ENCODE results near the gene PEX14.

Gene PEX14

GRCh38 chr1:10657088-10657847 is 182.5 kb downstream of the PEX14 start:
- in situ Hi-C loops (cut with HindIII; ENCODE audit: low sequenced_read_pairs) = no loop called here

DNA sequence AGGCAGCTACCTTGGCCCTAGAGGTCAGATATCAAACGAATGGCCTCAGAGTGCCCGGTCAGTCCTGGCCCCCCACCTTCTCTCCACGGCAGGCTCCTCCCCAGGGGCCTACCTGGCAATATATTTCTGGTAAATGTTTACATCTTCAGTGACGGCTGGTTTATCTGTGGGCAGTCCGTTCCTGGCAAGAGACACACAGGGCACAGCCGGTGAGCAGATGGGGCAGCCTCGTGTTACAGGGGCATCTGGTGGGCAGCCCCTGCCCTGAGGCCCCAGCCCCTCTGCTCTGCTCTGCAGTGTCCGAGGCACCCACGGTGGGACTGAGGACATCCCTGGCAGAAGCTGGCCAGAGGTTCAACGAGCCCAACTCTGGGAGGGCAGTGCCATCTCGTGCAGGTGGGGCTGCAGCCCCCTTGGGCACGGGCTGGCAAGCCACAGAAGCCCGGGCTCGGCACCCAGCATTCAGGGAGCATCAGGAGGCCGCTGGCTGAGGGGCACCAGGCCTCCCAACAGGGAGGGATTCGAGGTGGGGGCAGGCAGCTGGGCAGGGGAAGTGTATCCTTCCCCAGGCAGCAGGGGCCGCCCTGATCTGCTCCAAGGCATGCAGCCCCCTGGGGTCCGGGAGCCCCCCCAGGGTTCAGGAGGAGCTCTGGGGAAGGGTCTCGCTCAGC is 183.8 kb downstream of the PEX14 start:
- in situ Hi-C loops (cut with HindIII; ENCODE audit: low sequenced_read_pairs) = no loop called here

GRCh38 chr1:10659218-10659617 is 184.5 kb downstream of the PEX14 start:
- in situ Hi-C loops (cut with HindIII; ENCODE audit: low sequenced_read_pairs) = no loop called here

GRCh38 chr1:10659646-10660540 is 185.1 kb downstream of the PEX14 start:
- in situ Hi-C loops (cut with HindIII; ENCODE audit: low sequenced_read_pairs) = loop anchor here (5.0 kb wide), 1 partner anchor 48 kb away; no protein-coding TSS in a partner anchor

GRCh38 chr1:10661453-10661852 is 186.7 kb downstream of the PEX14 start:
- in situ Hi-C loops (cut with HindIII; ENCODE audit: low sequenced_read_pairs) = loop anchor here (5.0 kb wide), 1 partner anchor 49 kb away; no protein-coding TSS in a partner anchor

DNA sequence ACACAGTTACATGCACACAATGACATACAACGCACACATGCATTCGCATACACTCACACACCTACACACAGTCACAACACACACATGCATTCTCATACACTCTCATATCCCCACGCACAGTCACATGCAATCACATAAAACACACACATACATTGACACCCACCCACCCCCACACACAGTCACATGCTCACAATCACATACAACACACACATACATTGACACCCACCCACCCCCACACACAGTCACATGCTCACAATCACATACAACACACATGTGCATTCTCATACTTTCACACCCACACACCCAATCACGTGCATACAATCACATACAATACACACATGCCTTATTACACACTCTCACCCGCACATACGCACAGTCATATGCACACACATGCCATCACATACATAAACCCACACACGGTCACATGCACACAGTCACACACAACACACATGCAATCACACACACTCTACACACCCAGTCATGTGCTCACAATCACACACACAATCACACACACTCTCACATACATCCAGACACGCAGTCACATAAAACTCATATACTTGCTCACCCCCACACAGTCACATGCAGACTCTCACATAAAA is 187.4 kb downstream of the PEX14 start:
- in situ Hi-C loops (cut with HindIII; ENCODE audit: low sequenced_read_pairs) = loop anchor here (5.0 kb wide), 1 partner anchor 50 kb away; no protein-coding TSS in a partner anchor

GRCh38 chr1:10662824-10663677 is 188.3 kb downstream of the PEX14 start:
- in situ Hi-C loops (cut with HindIII; ENCODE audit: low sequenced_read_pairs) = loop anchor here (5.0 kb wide), 1 partner anchor 51 kb away; no protein-coding TSS in a partner anchor

GRCh38 chr1:10663678-10664035 is 188.9 kb downstream of the PEX14 start:
- in situ Hi-C loops (cut with HindIII; ENCODE audit: low sequenced_read_pairs) = loop anchor here (5.0 kb wide), 1 partner anchor 51 kb away; no protein-coding TSS in a partner anchor

DNA sequence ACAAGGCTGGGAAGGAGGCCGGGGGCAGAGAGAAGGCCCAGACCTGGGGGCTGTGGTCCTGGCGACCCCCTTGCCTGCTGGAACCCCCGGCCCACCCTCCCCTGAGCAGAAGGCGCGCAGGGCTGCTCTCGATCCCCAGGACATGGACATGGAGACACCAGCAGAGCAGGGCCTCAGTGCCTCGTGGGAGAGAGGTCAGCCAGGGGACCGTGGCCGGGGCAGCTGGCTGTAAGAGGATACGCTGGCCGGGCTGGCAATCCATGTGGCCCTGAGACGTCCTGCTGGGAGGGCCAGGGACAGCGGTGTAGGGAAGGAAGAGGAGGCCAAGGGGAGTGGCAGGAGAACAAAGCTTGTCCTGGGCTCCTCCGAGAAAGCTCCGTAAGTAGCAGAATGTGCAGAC is 189.5 kb downstream of the PEX14 start:
- in situ Hi-C loops (cut with HindIII; ENCODE audit: low sequenced_read_pairs) = loop anchor here (5.0 kb wide), 1 partner anchor 52 kb away; no protein-coding TSS in a partner anchor

DNA sequence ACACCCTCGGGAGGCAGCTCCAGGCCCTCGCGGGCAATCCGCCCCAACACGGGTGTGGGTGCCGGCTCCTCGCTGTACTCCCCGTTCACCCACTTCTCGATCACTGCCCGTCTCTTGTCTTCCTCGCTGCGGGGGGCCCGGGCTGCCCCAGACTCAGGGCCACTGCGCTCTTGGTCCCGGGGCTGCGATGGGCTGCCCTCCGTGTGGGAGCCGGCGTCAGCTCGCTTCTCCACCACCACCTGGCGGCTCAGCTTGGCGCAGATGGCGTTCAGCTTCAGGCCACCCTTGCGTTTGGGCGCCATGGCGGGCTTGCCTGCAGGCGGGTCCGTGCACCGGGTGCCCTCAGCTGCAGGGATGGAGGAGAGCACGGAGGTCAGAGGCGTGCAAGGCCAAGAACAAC is 190.5 kb downstream of the PEX14 start:
- in situ Hi-C loops (cut with HindIII; ENCODE audit: low sequenced_read_pairs) = no loop called here

DNA sequence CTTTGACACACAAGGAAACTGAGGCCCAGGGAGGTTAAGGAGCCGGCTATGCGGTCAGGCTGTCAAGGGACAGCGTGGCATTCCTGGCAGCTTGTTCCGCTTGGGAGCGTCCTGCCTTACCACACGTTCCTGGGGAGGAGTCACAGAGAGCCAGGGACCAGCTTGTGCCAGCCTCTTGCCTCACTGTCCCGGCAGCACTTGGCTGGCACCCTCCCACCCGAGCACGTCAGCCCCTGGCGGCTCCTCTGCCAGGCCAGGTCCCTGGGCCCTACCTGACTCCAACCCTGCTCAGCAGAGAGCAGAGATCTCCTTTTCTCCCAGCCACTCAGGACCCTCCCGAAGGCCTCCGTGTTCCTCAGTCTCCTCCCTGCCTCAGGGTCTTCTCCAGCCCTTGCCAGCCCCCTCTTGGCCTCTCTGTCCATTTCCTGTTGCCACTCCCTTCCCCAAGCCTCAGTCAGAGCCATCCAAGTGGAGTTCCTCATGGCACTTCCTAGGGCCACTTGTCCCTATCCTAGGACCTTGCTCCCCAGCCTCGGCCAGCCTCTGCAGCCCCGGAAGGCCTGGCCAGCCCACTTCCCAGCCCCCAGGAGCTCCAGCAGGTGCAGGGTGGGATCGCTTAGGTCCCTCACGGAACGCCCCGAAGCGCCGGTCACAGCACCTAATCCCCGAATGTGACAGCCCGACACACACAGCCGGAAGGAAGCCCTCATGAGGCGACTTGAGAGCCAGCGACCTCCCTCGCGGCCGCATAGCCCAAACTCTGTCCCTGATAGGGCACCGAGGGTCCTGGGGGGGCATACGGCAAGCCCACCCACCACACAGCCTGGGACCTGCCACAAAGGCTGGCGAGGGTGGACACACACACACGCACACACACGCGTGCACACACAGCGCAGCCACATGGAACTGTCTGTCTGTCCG is 191.4 kb downstream of the PEX14 start:
- in situ Hi-C loops (cut with HindIII; ENCODE audit: low sequenced_read_pairs) = no loop called here

DNA sequence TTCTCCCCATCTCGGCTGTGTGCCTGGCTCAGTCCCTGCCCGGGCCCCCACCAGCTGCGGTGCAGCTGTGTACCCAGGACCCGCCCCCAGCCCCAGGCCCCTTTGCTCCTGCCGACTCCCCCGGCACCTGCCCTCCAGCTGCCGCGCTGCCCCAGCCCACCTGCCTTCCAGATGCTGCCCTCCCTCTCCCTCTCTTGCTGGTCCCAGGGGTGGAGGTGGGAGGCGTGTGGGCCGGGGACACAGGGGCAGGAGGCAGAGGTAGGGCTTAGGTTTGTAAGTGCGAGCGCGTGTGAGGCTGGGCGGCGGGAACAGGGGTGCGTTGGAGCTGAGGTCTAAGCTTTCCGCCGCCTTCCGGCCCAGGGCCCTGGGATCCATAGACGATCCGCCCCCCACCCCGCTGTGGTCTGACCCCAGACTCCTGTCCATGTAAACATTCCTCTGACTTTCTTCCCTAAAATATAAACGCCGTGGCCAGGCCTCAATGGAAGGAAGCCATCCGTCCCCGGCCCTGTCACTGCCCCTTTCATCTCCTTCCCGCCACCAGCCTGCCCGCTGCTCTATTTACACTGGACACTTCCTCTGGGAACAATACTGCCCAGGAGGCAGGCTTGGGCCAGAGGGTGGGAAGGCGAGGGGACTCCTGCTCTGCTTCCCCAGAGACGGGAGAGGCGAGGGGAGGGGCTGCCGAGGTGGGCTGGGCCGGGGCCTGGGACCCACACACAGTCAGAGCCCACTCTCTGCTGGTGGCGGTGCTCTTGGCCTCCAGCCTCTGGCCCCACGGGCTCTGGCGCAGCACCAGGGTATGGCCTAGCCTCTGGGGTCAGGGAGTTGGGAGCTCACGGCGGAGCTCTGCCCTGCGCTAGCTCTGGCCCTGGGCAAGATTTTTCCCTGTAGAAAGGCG is 193.4 kb downstream of the PEX14 start:
- in situ Hi-C loops (cut with HindIII; ENCODE audit: low sequenced_read_pairs) = no loop called here

- in situ Hi-C loops (cut with HindIII; ENCODE audit: low sequenced_read_pairs) = no loop called here
These were observed 194.8 kb downstream of the PEX14 start for GRCh38 chr1:10669570-10669969.

- in situ Hi-C loops (cut with HindIII; ENCODE audit: low sequenced_read_pairs) = no loop called here
These were observed 195.4 kb downstream of the PEX14 start for GRCh38 chr1:10670190-10670589.

GRCh38 chr1:10671090-10671489 is 196.3 kb downstream of the PEX14 start:
- in situ Hi-C loops (cut with HindIII; ENCODE audit: low sequenced_read_pairs) = no loop called here

GRCh38 chr1:10671622-10672342 is 197.0 kb downstream of the PEX14 start:
- in situ Hi-C loops (cut with HindIII; ENCODE audit: low sequenced_read_pairs) = no loop called here
